ENCODE measurements around the gene ZBTB40.

DNA sequence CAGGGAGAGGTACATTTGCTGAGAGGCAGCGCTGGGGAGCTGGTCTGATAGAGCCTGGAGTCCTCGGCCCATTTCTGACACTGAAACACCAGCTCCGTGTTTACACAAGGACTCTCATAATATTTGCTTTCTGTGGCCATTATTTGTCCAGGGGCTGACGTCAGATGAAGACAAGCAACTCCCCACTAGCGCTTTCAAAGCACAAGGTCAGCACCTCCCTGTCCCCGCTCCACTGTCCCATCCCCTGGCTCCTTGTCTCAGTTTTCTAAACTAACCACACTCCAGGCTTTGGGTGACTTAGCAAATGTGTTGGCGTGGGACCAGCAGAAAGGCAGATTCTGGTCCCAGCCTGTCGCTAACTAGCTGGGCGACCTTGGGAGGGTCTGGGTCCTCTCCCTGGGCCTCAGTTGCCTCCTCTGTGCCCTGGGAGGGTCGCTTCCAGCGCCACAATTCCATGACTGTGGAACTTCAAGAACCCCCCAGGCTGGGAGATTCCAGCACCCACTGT, 37.4 kb upstream of the ZBTB40 start:
- TF ChIP-seq, protein P1, sequence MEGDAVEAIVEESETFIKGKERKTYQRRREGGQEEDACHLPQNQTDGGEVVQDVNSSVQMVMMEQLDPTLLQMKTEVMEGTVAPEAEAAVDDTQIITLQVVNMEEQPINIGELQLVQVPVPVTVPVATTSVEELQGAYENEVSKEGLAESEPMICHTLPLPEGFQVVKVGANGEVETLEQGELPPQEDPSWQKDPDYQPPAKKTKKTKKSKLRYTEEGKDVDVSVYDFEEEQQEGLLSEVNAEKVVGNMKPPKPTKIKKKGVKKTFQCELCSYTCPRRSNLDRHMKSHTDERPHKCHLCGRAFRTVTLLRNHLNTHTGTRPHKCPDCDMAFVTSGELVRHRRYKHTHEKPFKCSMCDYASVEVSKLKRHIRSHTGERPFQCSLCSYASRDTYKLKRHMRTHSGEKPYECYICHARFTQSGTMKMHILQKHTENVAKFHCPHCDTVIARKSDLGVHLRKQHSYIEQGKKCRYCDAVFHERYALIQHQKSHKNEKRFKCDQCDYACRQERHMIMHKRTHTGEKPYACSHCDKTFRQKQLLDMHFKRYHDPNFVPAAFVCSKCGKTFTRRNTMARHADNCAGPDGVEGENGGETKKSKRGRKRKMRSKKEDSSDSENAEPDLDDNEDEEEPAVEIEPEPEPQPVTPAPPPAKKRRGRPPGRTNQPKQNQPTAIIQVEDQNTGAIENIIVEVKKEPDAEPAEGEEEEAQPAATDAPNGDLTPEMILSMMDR (conservative IDR thresholded peaks at IDR 0.05; ENCODE audit: low read length), result no peak
- TF ChIP-seq EZH2phosphoT487 (IDR thresholded peaks at IDR 0.05; ENCODE audit: borderline replicate concordance), result no peak
